Right renal pelvis (tissue), 4 donors: ENCODE data around the gene CXCL13. TPM values are rescaled to one million over a fixed set of nuclear protein-coding genes. Genes with fewer than 3 reads are reported as not detected.
"Not testable (repeated sequence)": the region's sequence is repeated elsewhere in the genome, so short reads cannot be mapped to it uniquely, and the experiment has no call there.

ENCODE experiments used
- DNase-seq, 4 donors: peaks; one replicate each; pipeline ENCODE4 v3.0.0-alpha.2; 2013; ENCODE audit warnings: low read depth in 4 of 4, low spot score in 3 of 4, missing footprints in 1 of 4
- polyA plus RNA-seq, 4 donors: library from polyadenylated mRNA; unstranded; fragments of 120-200 nt; gene quantifications; one replicate each; pipeline ENCODE4 v1.2.1, GENCODE V29; 2013; ENCODE audit not compliant: insufficient read length in 4 of 4

The CXCL13 gene
- polyA plus RNA-seq, 4 donors: 0.47 to 0.90 (median 0.64) TPM

- no peak for DNase-seq
Observed at GRCh38 chr4:77652237-77652897, 46.7 kb downstream of the CXCL13 start.

- DNase-seq: no peak
Observed at GRCh38 chr4:77653162-77653758, 47.6 kb downstream of the CXCL13 start.

GRCh38 chr4:77660318-77660717 is 54.7 kb downstream of the CXCL13 start:
- not testable (repeated sequence) for DNase-seq

Other genes starting within 250 kb of the CXCL13 start
- 10 to 100 TPM; 33.8 to 41.4 (median 37.3) TPM for gene CNOT6L, start 213.5 kb downstream of the CXCL13 start, polyA plus RNA-seq